ENCODE results near the gene TAS2R1. TPM values are rescaled to one million over a fixed set of nuclear protein-coding genes. Genes with fewer than 3 reads are reported as not detected.

The TAS2R1 gene
- total and polyA plus RNA-seq, 8 donors = 0.13 TPM; not detected in 7

DNA sequence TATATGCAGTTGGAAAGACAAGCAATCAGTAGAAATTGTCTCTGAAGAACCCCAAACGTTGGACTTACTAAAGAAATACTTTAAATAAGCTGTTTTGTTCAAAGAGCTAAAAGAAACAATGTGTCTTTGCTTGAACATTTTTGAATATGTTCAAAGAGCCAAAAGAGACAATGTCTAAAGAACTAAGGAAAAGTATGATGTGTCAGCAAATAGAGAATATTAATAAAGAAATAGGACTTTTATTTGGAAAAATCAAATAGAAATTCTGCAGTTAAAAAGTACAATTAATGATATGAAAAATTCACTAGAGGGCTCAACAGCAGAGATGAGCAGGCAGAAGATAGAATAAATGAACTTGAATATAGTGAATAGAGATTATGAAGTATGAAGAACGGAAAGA is 19.2 kb downstream of the TAS2R1 start:
- Histone ChIP-seq H3K27ac (no peak overlapping the region), H3K36me3 (no peaks in the 10 kb centered on the region), H3K4me1 (no peaks in the 10 kb centered on the region), H3K27me3 (no peaks in the 10 kb centered on the region), H3K4me3 (no peak overlapping the region), H3K9me3 (peaks cover 0 to 2% of the 10 kb centered on the region in 2 donors)
- ATAC-seq = no peak
- intact Hi-C loops (cut with DNase I) = no loop called here
- TF ChIP-seq, protein P1, sequence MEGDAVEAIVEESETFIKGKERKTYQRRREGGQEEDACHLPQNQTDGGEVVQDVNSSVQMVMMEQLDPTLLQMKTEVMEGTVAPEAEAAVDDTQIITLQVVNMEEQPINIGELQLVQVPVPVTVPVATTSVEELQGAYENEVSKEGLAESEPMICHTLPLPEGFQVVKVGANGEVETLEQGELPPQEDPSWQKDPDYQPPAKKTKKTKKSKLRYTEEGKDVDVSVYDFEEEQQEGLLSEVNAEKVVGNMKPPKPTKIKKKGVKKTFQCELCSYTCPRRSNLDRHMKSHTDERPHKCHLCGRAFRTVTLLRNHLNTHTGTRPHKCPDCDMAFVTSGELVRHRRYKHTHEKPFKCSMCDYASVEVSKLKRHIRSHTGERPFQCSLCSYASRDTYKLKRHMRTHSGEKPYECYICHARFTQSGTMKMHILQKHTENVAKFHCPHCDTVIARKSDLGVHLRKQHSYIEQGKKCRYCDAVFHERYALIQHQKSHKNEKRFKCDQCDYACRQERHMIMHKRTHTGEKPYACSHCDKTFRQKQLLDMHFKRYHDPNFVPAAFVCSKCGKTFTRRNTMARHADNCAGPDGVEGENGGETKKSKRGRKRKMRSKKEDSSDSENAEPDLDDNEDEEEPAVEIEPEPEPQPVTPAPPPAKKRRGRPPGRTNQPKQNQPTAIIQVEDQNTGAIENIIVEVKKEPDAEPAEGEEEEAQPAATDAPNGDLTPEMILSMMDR (IDR thresholded peaks at IDR 0.05) = no peak
- no peak for DNase-seq

DNA sequence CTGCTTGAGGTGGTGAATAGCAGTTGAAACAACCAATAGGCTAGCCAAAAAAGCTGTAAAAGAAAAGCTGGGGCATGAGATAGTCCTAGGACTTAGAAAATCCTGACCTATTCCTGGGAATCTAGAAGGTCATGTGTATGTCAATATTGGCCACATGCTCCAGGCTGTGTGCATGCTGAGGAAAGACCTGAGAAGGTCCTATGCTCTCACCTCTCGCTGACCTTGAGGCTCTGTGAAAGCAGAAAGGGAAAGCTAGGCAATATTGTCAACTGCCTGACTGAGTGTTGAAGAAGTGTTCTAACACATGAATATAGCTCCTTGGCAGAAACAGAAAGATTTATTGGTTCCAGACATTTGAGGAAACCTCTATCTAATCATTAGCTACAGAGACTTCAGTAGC is 19.8 kb downstream of the TAS2R1 start:
- no peaks in the 10 kb centered on the region for H3K4me1 ChIP-seq
- no peak for DNase-seq
- no peak overlapping the region for H3K27ac ChIP-seq
- H3K27me3 ChIP-seq = no peaks in the 10 kb centered on the region
- TF ChIP-seq, protein P1 (IDR thresholded peaks at IDR 0.05) = no peak
- no peak for ATAC-seq
- intact Hi-C loops (cut with DNase I) = no loop called here
- no peaks in the 10 kb centered on the region for H3K36me3 ChIP-seq
- no peak overlapping the region for H3K4me3 ChIP-seq
- H3K9me3 ChIP-seq = peaks cover 0 to 2% of the 10 kb centered on the region in 2 donors

DNA sequence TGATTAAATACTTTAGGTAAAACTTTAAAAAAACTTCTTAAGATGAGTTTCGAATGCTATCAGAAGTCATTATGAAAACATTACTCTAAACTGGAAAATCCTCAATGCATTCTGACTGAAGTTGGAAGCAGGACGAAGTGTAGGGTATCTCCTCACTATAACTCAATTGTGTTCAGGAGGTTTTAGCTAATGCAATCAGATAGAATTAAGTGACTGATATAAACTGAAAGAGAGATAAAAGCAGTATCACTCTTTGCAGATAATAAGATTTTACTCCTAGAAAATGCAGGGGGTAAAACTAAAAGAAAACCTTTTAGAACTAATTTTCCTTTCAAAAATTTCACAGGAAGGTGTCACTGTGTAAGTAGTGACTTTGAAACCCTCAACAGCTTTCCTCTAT is 22.1 kb downstream of the TAS2R1 start:
- Histone ChIP-seq H3K27ac (no peak overlapping the region), H3K9me3 (peaks cover 0 to 2% of the 10 kb centered on the region in 2 donors), H3K4me3 (no peak overlapping the region), H3K27me3 (no peaks in the 10 kb centered on the region), H3K36me3 (no peaks in the 10 kb centered on the region), H3K4me1 (no peaks in the 10 kb centered on the region)
- no peak for DNase-seq
- no peak for ATAC-seq
- TF ChIP-seq, protein P1 (IDR thresholded peaks at IDR 0.05) = no peak
- intact Hi-C loops (cut with DNase I) = no loop called here

DNA sequence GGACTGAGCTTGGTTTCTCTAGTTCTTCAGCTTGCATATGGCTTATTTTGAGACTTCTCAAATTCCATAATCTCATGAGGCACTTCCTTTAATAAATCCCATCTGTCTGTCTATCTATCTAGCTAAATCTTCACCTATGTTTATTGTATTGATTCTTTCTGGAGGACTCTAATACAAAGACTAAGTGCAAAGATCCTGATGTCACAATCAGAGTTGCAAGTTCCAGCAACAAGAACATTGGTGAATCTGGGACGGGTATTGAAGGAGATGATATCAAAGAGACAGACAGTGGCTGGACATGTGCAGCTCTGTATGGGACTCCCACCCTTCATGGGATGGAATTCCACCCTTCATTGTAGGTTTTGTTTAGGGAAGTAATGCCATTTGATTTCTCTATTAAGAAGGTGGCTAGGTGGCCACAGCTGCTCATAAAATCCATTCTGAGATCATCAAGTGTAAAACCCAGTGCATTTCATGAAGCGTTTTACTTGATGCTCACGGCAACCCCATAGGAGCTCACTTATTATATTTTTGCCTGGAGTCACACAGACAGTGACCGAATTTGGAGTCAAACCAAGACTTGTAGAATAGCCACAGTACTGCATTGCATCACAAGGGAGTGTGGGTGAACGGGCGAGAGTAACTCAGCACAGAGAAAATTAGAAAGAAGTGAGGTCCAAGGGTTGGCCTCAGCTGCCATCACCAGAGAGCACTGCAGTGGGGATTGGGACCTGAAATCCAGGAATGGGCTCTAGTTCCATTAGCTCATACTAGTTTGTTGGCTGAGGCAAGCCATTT is 24.9 kb downstream of the TAS2R1 start:
- peaks cover 0 to 2% of the 10 kb centered on the region in 2 donors for H3K9me3 ChIP-seq
- H3K4me3 ChIP-seq = no peak overlapping the region
- ATAC-seq (no peak), DNase-seq (no peak)
- no peaks in the 10 kb centered on the region for H3K4me1 ChIP-seq
- no peaks in the 10 kb centered on the region for H3K36me3 ChIP-seq
- no peak overlapping the region for H3K27ac ChIP-seq
- intact Hi-C loops (cut with DNase I) = no loop called here
- H3K27me3 ChIP-seq = no peaks in the 10 kb centered on the region
- TF ChIP-seq, protein P1 (IDR thresholded peaks at IDR 0.05) = no peak

DNA sequence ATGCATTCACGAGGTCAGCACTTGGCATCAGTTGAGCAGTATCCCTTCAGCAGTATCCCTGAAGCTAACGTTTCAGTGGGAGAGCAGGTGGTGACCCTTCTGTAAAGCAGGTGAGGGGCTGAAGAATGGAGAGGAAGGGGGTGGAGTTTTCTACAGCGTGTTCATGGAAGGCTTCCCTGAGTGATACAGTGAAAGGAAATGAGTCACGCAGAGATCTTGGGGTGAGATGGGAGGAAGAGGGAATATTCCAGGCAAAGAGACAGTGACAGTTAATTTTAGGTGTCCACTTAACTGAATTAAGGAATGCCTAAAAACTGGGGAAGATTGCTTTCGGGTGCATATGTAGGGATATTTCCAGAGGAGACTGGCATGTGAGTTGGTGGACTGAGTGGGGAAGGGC is 25.7 kb downstream of the TAS2R1 start:
- intact Hi-C loops (cut with DNase I) = no loop called here
- Histone ChIP-seq H3K36me3 (no peaks in the 10 kb centered on the region), H3K9me3 (peaks cover 0 to 2% of the 10 kb centered on the region in 2 donors), H3K4me3 (no peak overlapping the region), H3K4me1 (no peaks in the 10 kb centered on the region), H3K27ac (no peak overlapping the region), H3K27me3 (no peaks in the 10 kb centered on the region)
- ATAC-seq (no peak), DNase-seq (no peak)
- TF ChIP-seq, protein P1 (IDR thresholded peaks at IDR 0.05) = no peak

All from left lung (tissue), 10 donors.